H1 (cell line): Measurements from ENCODE around the gene ACP3. TPM values are rescaled to one million over a fixed set of nuclear protein-coding genes. Genes with fewer than 3 reads are reported as not detected.

Experiments used
- HDAC2 ChIP-seq, 2 experiments: fragments of 300-600 bp in 1 of 2; sonication (generic) in 1 of 2; IDR thresholded peaks; 2 replicates each; pipeline ENCODE4 v1.6.1; 2011 to 2012; ENCODE audit warnings: low read depth in 2 of 2, low read length in 2 of 2, mild to moderate bottlenecking in 2 of 2, moderate library complexity in 2 of 2, borderline replicate concordance in 1 of 2, inconsistent platforms in 1 of 2
- KDM4A ChIP-seq: IDR thresholded peaks from one replicate; pipeline ENCODE4 v1.7.1; 2012; ENCODE audit warnings: low read depth, mild to moderate bottlenecking, moderate library complexity, low read length, inconsistent platforms; ENCODE audit not compliant: severe bottlenecking
- NANOG ChIP-seq: IDR thresholded peaks from 2 replicates; pipeline ENCODE4 v1.6.1; 2011; ENCODE audit warnings: low read length, low read depth, mild to moderate bottlenecking, inconsistent platforms; ENCODE audit not compliant: insufficient read depth, poor library complexity, severe bottlenecking
- RXRA ChIP-seq: IDR thresholded peaks from 2 replicates; pipeline ENCODE4 v1.6.1; 2011; ENCODE audit warnings: low read depth, mild to moderate bottlenecking, low read length, moderate library complexity; ENCODE audit not compliant: insufficient read depth
- SAP30 ChIP-seq: fragments of 300-600 bp; sonication (generic); IDR thresholded peaks from 2 replicates; pipeline ENCODE4 v1.7.1; 2012; ENCODE audit warnings: low read length, moderate library complexity, mild to moderate bottlenecking, inconsistent platforms; ENCODE audit not compliant: insufficient read depth, insufficient replicate concordance
- polyA plus RNA-seq, 7 experiments: library from polyadenylated mRNA; depleted of rRNA in 3 of 7; stranded (reverse) in 5 of 7; unstranded in 2 of 7; fragments of >200 nt in 5 of 7; fragments of 200-250 nt in 2 of 7; gene quantifications; 1 replicate in 5 of 7; 2 replicates in 1 of 7; 4 replicates in 1 of 7; pipeline versions ENCODE4 v1.2.1 to v1.2.3, GENCODE V29; 2011 to 2013; ENCODE audit warnings: missing spikeins in 2 of 7, mixed read lengths in 2 of 7
- total RNA-seq: library from RNA; stranded (reverse); fragmentation: NEBNext Ultra II Directional; extraction: Animal tissue kit (Norgen Biotek cat#: 25700); gene quantifications from 2 replicates; pipeline ENCODE4 v1.2.1, GENCODE V29; 2021

ACP3 gene
- total and polyA plus RNA-seq, 2 of the 8 experiments (the other 6 are each of a cell fraction or from before 2014, with no cell fraction given), result 1.2 to 1.4 TPM

- TF ChIP-seq HDAC2 (IDR thresholded peaks at IDR 0.05; ENCODE audit: borderline replicate concordance in 1 of 2, low read depth in 2 of 2, low read length in 2 of 2) (no peak), SAP30 (no peak), RXRA (no peak), KDM4A (no peak), NANOG (no peak)
- TF ChIP-seq, all 59 proteins: peak for 2
Measured at GRCh38 chr3:132343018-132343612, 25.9 kb downstream of the ACP3 start (continued).
